Adipose tissue (tissue), 3 donors: ENCODE data around the gene ERICH3. TPM values are rescaled to one million over a fixed set of nuclear protein-coding genes. Genes with fewer than 3 reads are reported as not detected.
"Not testable (repeated sequence)": the region's sequence is repeated elsewhere in the genome, so short reads cannot be mapped to it uniquely, and the experiment has no call there.

Source experiments
- H3K27ac ChIP-seq: one replicate; pipeline ENCODE4 v1.5.1; 2013; ENCODE audit warnings: low read depth, low read length
- WGBS, 3 donors: extraction: QIAGEN DNeasy Blood & Tissue Kit; methylation state at CpG; one replicate each; pipeline ENCODE4 v1.1.7; 2013; 5-methylcytosine and 5-hydroxymethylcytosine counted together
- polyA plus RNA-seq, 3 donors: library from polyadenylated mRNA; stranded (reverse); fragments of 200-250 nt; gene quantifications; one replicate each; pipeline ENCODE4 v1.2.3, GENCODE V29; 2013
- donor health status: healthy with polysubstance abuse.
- donor health status: Bipolar disorder and iron deficiency.
- donor health status: healthy.

ERICH3 gene
- polyA plus RNA-seq, 3 donors: 0.05 to 0.11 TPM; not detected in 1

DNA sequence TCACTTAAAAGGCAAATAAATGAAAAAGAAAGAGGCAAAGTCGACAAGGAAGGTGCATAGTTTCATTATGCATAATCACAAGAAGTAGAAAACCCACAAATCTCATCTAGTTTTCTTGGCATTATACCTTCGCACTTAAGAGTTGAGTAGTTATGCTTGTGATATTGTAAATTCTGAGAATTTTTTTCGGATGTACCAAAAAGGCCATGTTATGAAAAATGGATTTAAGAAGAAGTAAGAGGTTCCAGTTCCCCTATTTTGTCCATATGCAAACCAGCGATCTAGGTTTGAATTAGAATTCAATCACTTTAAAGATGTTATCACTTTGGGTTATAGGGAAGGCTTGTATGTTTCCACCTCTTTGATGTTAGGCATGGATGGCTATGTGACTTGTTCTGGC lies 7.9 kb upstream of the ERICH3 start:
- no peak overlapping the region for H3K27ac ChIP-seq
- 79 to 85% (median 84%) methylated on average over 4 of the region's 4 CpGs for WGBS, 3 donors

DNA sequence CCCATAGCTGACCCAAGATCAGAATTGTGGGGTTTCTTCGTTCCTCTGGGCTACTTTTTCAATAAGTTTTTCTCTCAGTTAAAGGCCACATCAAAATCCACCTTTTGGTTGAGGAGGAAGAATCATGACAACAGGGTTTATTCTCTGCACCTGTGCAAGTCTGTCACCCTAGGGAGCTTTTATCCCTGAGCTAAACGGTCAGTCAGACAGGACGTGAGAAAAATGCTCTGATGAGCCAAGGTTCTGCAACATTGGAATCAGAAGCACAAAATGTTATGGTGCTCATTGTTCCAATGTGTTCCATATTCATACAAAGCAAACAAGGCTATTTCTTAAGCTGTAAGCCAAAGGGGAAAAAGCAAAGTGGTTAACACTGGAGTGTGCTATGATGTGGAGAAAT lies 7.4 kb upstream of the ERICH3 start:
- WGBS, 3 donors: 53 to 73% (median 59%) methylated on average over 3 of the region's 3 CpGs
- no peak overlapping the region for H3K27ac ChIP-seq

DNA sequence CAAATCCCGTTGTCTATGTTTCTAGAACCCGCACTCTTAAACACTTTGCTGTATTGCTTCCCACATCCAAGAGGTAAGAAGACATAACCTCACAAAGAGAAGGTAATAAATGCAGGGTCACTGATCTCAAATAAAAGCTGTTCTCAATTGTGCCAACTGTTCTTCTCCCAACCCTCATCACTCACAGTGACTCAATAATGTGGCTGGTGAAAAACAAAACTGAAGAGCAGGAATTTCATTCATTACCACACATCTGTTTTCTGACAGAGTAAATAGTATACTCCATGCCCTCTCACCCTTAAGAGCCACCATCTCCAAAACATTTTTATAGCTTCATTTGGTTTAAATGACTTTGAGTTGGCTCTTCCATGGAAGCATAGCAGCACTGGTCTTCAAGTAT lies 6.2 kb upstream of the ERICH3 start:
- H3K27ac ChIP-seq: no peak overlapping the region
- WGBS, 3 donors: 87 to 95% (median 95%) methylated on average over 2 of the region's 2 CpGs

DNA sequence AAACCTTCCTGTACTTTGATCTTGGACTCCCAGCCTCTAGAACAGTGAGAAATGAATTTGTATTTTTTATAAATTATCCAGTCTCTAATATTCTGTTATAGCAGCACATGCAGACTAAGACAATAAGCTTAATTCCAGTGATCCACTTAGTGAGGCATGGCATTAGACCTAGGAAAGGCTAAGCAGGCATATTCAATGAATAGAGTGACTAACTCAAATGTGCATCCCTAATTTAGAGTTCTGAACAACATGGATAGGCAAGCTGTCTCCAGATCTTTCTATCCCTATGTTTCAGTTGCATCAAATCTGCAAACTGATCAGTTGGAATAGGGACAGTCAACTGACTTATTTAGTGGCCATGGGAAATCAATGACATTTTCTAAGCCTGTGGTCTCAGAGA lies 4.3 kb upstream of the ERICH3 start:
- H3K27ac ChIP-seq: no peak overlapping the region

DNA sequence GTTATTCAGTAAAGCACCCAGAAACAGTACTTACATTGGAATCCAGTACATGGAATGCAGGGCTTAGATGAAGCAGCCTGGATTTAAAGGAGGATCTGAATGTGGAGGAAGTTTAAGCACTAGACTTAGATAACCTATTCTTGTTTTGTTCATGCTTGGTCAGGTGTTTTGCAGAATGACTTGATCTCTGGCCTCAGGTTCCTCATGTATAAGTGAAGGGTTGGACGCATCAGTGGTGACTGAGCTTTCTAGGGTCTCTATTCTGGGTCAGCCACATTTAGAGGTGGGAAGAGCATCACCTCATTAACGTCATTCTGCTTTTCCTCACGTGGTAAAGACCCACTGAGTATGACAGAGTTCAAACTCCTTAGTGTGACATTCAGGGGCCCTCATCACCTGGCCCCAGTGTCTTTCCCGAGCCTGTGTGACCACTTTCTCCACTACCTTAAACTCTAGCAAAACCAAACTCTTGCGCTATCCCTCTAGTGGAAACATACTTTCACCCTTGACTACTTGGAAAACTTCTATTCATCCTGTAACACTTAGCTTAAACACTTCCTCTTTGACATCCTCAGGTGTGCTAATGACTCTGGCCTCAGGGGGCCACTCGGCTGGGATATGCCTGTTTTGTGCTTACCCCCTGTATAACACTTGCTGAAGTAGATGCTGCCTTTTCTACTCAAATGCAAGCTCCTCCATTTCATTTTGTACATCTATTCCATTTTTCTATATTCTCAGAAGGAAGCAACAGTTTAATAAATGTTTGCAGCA lies 871 bp upstream of the ERICH3 start:
- WGBS, 3 donors: 49 to 73% (median 69%) methylated on average over 6 of the region's 6 CpGs
- H3K27ac ChIP-seq: no peak overlapping the region

DNA sequence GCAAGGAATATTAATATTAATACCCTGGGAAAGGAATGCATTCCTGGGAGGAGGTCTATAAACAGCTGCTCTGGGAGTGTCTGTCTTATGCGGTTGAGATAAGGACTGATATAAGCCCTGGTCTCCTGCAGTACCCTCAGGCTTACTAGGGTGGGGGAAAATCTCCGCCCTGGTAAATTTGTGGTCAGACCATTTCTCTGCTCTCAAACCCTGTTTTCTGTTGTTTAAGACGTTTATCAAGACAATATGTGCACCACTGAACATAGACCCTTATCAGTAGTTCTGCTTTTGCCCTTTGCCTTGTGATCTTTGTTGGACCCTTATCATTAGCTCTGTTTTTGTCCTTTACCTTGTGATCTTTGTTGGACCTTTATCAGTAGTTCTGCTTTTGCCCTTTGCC lies 2.7 kb downstream of the ERICH3 start:
- WGBS, 3 donors: 75 to 86% (median 82%) methylated on average over 3 of the region's 3 CpGs
- H3K27ac ChIP-seq: not testable (repeated sequence)

DNA sequence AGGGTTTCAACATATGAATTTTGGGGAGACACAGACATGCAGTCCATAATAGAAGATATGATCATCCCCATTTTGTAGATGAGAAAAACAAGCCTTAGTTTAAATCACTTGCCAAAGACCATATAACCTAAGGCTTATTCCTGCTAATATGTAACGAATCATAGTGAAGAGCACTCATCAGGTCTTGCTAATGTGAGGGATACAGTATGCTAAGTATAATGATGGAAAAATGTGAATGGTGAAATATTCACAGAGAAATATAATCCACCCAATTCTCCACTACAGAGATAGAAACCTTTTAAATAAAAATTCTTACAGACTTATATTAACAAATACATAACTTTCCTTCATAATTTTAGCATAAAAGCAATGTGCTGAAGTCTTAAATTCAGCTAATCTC lies 18.9 kb downstream of the ERICH3 start:
- 59 to 78% (median 72%) methylated on average over 1 of the region's 1 CpG for WGBS, 3 donors
- H3K27ac ChIP-seq: no peak overlapping the region

DNA sequence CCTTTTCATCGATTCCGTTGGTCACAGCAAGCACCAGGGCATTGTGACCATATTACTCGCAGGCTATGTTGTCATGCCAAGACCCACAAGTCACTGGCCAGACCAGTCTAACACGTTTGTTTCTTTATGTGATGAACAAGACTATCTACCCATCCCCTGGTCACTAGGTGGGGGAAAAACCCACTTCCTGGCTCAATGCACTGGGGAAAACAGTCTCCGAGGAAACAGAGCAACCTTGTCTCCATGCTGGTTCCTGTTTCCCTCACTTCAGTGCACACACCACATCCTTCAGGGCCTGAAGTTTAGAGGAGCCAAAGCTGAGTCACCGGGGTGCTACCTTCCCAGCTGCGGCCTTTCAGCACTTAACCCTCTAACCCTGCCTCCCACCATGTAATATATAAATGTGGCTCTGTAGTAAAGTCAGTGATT lies 20.9 kb downstream of the ERICH3 start:
- 52 to 54% (median 53%) methylated on average over 7 of the region's 7 CpGs for WGBS, 3 donors
- H3K27ac ChIP-seq: no peak overlapping the region

DNA sequence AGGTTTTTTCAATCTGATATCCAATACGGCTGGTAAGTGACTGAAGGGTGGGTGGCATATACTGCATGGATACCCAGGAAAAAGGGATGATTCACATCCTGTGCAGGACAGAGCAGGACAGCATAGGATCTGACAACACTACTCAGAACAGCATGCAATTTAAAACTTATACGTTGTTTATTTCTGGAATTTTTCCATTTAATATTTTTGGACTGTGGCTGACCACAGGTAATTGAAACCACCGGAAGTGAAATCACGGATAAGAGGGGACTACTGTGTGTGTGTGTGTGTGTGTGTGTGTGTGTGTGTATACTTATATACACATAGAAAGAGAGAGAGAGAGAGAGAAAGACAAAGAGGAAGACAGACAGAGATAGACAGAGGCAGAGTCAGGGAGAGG lies 23.0 kb downstream of the ERICH3 start:
- 74 to 79% (median 74%) methylated on average over 4 of the region's 4 CpGs for WGBS, 3 donors
- no peak overlapping the region for H3K27ac ChIP-seq

DNA sequence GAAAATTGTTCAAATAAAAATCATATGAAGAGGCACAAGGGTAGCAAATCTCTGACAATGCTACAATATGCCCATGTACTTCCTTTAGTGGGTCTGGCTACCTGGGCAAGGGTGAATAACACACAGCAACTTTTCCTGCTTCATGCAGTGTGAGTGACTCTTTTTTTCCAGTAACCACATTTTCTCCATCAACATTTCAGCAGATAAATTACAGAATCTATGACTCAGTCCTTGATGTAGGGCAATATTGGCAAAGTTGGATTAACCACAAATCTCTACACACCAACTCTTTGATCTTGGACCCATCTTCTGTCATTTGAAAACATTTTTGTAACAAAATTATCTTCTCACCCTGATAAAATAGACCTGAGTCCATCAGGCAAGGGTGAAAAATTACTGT lies 31.7 kb downstream of the ERICH3 start:
- no peak overlapping the region for H3K27ac ChIP-seq

DNA sequence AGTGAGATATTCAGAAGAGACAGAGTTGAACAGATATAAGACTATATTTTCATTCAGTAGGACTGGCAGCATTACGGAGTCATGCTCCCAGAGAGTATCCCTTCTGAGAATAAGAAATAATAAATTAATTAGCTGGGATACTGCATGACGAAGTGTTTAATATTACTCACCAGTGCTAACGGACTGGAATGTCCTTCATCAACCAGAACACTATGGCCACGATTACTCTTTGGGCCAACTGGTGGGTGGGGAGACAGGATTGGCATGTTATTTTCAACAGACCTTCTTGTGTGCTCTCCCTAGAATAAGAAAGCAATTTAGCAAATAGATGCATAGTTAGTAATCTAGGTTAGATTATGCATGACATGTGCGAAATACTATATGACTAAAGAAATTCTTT lies 32.4 kb downstream of the ERICH3 start:
- H3K27ac ChIP-seq: no peak overlapping the region
- WGBS, 3 donors: 78 to 90% (median 81%) methylated on average over 5 of the region's 5 CpGs

DNA sequence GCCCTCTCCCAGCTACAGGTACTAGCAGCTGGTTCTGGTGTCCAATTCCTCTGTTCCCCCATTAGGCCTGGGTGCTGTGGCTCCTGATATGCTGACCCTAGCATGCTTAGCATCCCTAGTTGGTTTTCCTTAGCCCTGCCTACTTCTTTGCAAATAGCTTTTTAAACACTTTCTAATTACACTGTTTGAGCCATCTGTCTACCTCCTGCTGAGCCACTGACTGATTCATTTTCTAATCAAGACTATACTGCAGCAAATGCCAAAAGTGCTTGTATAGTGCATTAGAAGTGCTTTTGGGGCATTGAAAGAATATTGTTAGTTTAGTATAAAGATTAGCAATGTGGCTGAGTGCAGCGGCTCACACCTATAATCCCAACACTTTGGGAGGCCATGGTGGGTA lies 36.3 kb downstream of the ERICH3 start:
- 88 to 100% (median 89%) methylated on average over 1 of the region's 1 CpG for WGBS, 3 donors

DNA sequence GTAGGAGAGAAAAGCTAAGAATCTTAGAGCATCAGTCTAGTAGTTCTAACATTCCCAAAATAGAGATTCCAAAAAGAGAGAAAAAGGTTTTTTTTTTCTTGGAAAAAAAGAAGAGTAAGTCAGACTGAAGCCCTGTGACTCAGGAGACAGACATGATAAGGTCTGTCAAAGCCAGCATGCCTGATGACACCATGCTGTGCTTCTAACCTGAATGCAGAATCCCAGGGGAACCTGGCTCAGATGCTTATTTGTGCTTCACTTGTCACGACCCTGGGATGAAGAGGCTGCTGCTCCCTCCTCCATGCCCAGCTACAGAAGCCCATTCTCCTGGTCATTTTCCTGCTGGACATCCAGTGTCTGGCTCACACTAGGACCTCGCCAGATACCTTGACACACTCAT lies 44.3 kb downstream of the ERICH3 start:
- 35 to 54% (median 51%) methylated on average over 2 of the region's 2 CpGs for WGBS, 3 donors
- H3K27ac ChIP-seq: no peak overlapping the region

More for the DNA sequence above, 36.3 kb downstream of the ERICH3 start:
- no peak overlapping the region for H3K27ac ChIP-seq

DNA sequence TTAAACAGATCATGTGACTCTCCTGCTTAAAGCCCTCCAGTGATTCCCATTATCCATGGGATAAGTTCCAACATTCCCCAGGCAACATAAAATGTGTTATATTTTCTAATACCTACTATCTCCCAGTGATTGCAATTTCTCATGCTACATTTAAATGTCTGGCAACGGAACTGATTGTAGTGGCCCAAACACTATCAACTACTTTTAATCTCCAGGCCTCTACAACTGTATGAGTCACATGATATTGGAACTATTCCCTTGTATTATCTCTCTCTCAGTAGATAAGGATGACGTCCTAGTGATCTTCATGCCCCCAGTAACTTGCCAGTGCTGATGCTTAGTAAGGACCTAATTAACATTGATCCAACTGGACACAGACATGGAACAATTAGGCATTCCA lies 49.9 kb downstream of the ERICH3 start:
- WGBS, 3 donors: 57 to 66% (median 64%) methylated on average over 2 of the region's 2 CpGs
- H3K27ac ChIP-seq: no peak overlapping the region

DNA sequence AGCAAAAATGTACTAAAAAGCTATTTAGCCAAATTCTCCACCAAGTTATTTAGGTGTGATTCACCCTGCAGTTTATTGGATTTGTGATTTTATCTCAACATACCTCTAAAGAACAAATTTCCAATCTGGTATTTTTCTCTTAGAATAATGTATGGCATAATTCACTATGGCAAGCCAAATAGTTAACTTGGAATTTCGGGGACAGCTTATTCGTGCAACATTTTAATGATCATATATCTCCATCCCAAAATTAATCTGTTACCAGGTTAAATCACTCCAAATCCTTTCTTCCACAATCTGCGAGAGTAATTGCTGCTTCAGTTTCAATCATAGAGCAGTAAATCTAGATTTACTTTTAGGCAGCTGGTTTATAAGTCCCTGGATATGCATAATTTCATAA lies 53.4 kb downstream of the ERICH3 start:
- 75 to 84% (median 79%) methylated on average over 3 of the region's 3 CpGs for WGBS, 3 donors
- H3K27ac ChIP-seq: no peak overlapping the region

DNA sequence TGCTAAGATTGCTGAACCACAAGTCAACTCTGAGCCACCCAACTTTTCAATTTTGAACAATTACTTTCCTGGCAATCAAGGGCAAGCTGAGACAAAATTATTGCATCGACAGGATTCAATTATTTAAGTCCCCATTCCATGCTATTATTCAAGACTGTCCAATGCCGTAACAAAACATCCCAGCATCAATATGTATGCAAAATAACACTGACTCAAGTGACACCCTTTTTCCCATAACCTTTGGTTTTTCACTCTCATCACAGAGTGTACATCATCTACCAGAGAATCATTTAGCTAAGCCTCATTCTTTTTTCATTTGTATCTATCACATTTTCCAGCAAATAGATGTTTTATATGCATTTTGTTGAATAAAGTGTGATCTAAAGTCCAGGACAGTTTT lies 54.6 kb downstream of the ERICH3 start:
- no peak overlapping the region for H3K27ac ChIP-seq
- WGBS, 3 donors: 68 to 75% (median 75%) methylated on average over 2 of the region's 2 CpGs

DNA sequence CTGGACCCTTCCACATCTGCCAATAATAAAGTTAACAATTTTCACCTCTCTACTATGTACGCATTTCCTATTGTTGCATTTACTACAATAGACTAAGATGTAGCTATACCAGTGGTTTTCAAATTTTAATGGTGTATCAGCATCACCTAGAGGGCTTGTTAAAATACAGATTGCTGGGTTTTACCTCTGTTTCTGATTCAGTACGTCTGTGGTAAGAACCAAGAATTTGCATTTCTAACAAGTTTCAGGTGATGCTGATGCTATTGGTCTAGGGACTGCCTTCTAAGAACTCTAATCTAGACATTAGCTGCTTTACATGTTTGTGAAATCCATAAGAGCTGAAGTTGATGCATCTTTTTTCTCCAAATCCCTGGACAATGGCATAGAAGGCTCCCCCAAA lies 59.7 kb downstream of the ERICH3 start:
- 71 to 87% (median 77%) methylated on average over 2 of the region's 2 CpGs for WGBS, 3 donors
- no peak overlapping the region for H3K27ac ChIP-seq

DNA sequence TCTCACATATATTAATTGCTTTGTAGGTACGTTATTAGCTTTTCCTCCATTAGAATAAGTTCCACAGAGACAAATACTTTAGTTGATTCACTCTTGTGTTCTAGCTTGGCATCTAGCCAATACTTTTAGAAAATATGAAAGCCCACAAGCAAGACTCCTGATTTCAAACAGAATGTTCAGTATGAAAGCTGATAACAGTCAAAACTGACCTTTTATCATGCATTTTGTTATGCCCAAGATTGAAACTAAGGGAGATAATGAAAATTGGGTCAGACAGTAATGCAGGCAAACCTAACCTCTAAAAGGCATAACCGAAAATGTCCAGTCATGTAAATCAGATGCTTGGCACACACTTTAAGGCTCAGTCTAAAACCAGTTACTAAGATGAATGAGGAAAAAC lies 61.7 kb downstream of the ERICH3 start:
- no peak overlapping the region for H3K27ac ChIP-seq
- 57 to 59% (median 57%) methylated on average over 2 of the region's 2 CpGs for WGBS, 3 donors

DNA sequence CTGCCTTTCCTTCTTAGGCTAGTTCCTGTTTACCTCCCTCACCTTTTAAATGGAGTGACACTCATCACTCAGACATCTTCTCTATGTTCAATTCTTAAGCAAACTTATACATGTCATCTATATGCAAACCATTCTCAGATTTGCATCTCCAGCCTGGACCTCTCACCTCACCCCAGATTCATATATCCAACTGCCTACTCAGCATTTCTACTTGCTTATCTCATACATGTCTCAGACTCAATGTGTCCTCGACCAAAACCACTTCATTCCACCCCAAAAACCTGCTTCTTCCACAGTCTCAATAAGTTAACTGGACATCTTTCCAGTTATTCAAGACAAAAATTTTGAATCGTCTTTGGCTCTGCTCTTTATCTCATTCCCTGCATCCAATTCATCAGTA lies 62.6 kb downstream of the ERICH3 start:
- WGBS, 3 donors: 61 to 72% (median 66%) methylated on average over 2 of the region's 2 CpGs
- H3K27ac ChIP-seq: no peak overlapping the region

DNA sequence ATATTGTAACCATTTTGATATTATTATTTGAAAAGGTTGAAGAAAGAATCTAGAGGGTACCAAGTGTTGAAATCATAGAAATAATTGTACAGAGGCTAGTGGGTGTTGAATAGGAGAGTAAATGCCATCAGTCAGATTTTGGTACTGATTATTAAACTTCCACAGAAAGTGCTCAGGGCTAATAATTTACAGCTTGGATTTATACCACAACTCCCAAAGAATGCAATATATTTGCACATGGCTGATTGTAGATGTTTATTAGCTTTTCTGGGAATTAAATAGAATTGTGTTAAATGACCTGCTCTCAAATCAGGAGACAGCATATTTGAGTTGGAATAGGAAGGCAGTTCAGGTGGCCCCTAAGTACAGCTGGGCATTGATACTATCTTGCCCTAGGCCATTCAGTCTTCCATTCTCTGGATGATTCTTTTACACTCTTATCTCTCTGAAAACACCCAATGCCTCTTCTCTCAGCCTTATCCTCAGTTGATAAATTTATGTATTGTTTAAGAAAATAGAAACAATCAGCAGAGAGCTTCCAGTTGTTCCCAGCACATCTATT lies 63.7 kb downstream of the ERICH3 start:
- no peak overlapping the region for H3K27ac ChIP-seq
